ENCODE results near the gene TRIM51.
"Not testable (repeated sequence)": the region's sequence is repeated elsewhere in the genome, so short reads cannot be mapped to it uniquely, and the experiment has no call there.

TRIM51 gene, protein sequence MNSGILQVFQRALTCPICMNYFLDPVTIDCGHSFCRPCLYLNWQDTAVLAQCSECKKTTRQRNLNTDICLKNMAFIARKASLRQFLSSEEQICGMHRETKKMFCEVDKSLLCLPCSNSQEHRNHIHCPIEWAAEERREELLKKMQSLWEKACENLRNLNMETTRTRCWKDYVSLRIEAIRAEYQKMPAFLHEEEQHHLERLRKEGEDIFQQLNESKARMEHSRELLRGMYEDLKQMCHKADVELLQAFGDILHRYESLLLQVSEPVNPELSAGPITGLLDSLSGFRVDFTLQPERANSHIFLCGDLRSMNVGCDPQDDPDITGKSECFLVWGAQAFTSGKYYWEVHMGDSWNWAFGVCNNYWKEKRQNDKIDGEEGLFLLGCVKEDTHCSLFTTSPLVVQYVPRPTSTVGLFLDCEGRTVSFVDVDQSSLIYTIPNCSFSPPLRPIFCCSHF

DNA sequence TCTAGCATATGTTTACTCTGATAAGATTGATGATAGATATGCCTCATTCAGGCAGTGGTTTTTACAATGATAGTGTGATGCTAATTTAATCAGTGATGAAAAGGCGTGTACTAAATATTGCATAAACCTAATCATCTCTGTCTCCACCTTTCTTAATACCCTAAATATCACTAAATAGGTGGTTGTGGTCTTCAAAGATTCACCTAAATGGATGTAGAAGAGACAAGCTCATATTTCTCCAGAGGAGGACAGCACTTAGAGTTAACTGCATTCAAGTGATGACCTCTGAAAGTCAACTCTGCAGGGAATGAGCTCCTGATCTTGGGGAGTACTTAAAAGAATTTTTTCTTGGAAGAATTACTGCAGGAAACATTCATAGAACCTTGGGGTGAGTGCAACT lies at the start of gene TRIM51:
Gene TRIM51 (plus strand): TSS at position 301 of the 400 bp plus-strand sequence. CDS start 2,132 bp downstream, outside the sequence.
- DNase-seq (ENCODE audit: low read depth) = not testable (repeated sequence)

GRCh38 chr11:55838452-55838851 lies 44.6 kb upstream of the TRIM51 start, which contains the start of gene OR5D16:
OR5D16 (plus strand) TSS chr11:55838752; CDS start chr11:55838752, 0 bp downstream.
- no peak for DNase-seq (ENCODE audit: low read depth)

GRCh38 chr11:55847453-55847852 lies 35.6 kb upstream of the TRIM51 start:
- DNase-seq (ENCODE audit: low read depth) = no peak

- no peak for DNase-seq (ENCODE audit: low read depth)
Observed at GRCh38 chr11:55849037-55849436, 34.1 kb upstream of the TRIM51 start.

DNA sequence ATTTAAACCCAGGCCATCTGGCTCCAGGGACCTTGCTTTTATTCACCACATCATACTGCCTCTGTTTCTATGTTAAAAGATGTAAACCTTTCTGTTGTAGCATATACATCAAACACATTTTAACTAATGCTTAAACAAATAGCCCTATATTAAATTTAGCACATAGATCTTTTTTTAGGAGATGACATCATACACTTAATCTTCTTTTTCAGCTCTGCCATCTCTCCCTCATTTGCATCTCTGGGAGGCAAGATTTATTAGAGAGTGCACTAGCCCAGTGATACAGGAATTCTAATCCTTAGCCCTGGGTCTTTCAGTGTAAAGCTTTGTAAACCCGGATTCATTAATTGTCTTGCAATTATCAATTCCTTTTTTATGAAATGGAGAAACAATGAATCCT lies 31.0 kb upstream of the TRIM51 start:
- DNase-seq (ENCODE audit: low read depth) = no peak

DNA sequence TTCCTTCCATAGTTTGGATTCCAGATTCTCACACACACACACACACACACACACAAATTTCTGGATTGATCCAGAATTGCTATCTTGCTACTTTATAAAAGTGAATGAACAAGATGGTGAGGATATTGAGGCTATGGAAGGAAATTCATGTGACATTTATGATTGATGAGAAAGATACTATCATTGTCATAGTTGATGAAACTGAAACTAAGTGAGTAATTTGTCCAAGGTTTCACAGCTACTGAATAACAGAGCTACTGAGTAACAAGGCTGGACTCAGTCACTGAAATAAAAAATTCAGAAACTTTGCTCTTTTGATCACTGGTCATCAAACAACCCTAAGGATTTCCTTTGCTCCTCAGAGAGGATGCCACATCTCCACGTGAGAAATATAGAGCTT lies 28.4 kb upstream of the TRIM51 start:
- DNase-seq (ENCODE audit: low read depth) = no peak

DNA sequence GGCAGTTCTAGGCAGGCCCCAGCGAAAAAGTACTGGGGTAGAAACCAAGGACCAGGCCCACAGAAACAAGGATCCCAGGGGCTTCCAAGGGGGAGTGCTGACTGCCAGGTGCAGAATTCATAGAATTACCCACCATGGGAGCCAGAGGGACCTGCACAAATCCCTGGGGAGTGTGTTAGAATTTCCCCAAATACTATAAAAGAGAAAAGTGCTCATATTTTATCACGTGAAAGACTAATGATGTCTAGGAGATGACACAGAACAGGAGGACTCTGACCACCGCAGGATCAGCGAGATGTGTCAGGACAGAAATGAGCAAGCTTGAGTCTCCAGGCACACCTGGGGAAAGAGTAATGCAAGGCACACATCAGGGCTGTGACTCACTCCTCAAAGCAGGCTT lies 15.7 kb upstream of the TRIM51 start:
- DNase-seq (ENCODE audit: low read depth) = not testable (repeated sequence)

GRCh38 chr11:55872731-55873130 lies 10.4 kb upstream of the TRIM51 start:
- DNase-seq (ENCODE audit: low read depth) = not testable (repeated sequence)

DNA sequence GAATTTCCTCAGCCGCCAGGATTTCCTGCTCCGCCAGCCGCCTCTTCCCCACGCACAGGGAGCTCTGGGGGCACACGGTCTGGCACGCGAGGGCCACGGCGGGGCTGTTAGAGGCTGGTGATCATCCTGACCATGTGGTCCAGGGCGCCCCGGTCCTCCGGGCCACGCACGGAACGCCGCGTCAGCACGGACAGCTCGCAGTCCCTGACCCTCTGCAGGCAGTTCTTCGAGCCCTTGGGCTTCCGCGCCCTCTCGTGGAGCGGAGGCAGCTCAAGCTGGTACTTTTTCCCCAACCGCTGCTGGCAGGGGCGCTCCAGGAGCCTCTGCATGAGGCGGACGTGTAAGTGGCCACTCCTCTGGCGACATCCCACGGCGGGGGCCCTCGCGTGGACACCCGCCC lies 10.0 kb upstream of the TRIM51 start:
- not testable (repeated sequence) for DNase-seq (ENCODE audit: low read depth)

DNA sequence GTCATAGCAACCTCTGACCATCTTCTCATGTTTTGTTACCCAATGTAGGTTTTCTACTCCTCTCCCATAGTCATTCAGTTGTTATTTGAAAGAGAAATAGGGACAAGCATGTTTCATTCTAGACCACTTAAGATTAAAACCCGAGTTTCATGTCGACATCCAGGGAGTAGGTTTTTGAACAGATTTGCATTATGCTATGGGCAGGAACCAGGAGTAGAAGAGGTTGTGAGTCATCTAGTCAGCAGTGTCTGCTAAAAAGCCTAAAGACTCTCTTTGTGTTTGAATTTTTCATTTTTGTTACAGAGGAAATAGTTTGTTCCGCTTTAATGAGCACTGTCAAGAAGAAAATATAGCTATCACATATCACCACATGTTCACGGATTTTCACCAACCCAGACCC lies 1.9 kb downstream of the TRIM51 start:
- DNase-seq (ENCODE audit: low read depth) = not testable (repeated sequence)

DNA sequence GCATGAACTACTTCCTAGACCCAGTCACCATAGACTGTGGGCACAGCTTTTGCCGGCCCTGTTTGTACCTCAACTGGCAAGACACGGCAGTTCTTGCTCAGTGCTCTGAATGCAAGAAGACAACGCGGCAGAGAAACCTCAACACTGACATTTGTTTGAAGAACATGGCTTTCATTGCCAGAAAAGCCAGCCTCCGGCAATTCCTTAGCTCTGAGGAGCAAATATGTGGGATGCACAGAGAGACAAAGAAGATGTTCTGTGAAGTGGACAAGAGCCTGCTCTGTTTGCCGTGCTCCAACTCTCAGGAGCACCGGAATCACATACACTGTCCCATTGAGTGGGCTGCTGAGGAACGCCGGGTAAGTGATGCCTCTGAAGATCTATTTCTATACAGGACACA lies 2.4 kb downstream of the TRIM51 start:
- not testable (repeated sequence) for DNase-seq (ENCODE audit: low read depth)

- no peak for DNase-seq (ENCODE audit: low read depth)
Observed at GRCh38 chr11:55895216-55895615, 12.1 kb downstream of the TRIM51 start.

- no peak for DNase-seq (ENCODE audit: low read depth)
Observed at GRCh38 chr11:55902308-55902707, 19.2 kb downstream of the TRIM51 start.

GRCh38 chr11:55914482-55914881 lies 31.4 kb downstream of the TRIM51 start, which contains the start of gene OR5W2:
OR5W2 (minus strand) TSS chr11:55914582; CDS start chr11:55914582, 0 bp downstream.
- no peak for DNase-seq (ENCODE audit: low read depth)

GRCh38 chr11:55920537-55920936 lies 37.4 kb downstream of the TRIM51 start:
- no peak for DNase-seq (ENCODE audit: low read depth)

DNA sequence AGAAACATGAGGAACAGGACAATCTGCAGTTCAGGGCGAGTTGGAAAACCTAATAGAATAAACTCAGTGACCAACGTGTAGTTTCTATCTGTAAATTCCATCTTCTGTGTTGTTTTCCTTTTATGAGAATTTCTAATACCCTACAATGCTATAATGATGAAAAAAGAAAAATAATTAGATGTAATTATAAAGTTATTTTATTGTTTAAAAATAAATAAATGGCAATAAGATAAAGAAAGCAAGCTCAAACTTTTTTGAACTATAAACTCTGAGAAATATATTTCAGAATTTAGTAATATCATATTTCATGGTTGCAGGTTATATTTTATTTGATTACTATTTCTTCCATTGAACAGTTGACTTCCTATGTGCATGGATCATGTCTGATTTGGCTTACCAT lies 53.2 kb downstream of the TRIM51 start, which contains the start of gene OR5I1:
Gene OR5I1 (minus strand): TSS at position 101 of the 400 bp plus-strand sequence. CDS start 0 bp downstream, at position 101.
- DNase-seq (ENCODE audit: low read depth) = no peak
